ENCODE data around the gene ZSCAN16.
"Not testable (repeated sequence)": the region's sequence is repeated elsewhere in the genome, so short reads cannot be mapped to it uniquely, and the experiment has no call there.

The ZSCAN16 gene

GRCh38 chr6:28089054-28089453 is 35.4 kb upstream of the ZSCAN16 start:
- no peaks in the 10 kb centered on the region for H3K27me3 ChIP-seq (ENCODE audit: insufficient read depth, poor library complexity, severe bottlenecking)
- H3K27ac ChIP-seq (replicated peaks): no peak overlapping the region
- TF ChIP-seq SPI1 (IDR thresholded peaks at IDR 0.05; ENCODE audit: borderline replicate concordance, low read depth) (no peak), CTCF (IDR thresholded peaks at IDR 0.05; ENCODE audit: insufficient read depth, low read length) (no peak), GABPA (IDR thresholded peaks at IDR 0.05; ENCODE audit: low read depth) (no peak), REST (IDR thresholded peaks at IDR 0.05; ENCODE audit: insufficient replicate concordance, low read depth) (no peak), POLR2AphosphoS5 (IDR thresholded peaks at IDR 0.05; ENCODE audit: low read depth) (no peak)
- H3K4me3 ChIP-seq (replicated peaks; ENCODE audit: insufficient read depth, low read length): no peak overlapping the region
- DNase-seq (ENCODE audit: low read depth in 1 of 2, low spot score in 1 of 2): no peak

- no peak overlapping the region for H3K4me3 ChIP-seq (replicated peaks; ENCODE audit: insufficient read depth, low read length)
- TF ChIP-seq CTCF (IDR thresholded peaks at IDR 0.05; ENCODE audit: insufficient read depth, low read length) (no peak), SPI1 (IDR thresholded peaks at IDR 0.05; ENCODE audit: borderline replicate concordance, low read depth) (no peak), REST (IDR thresholded peaks at IDR 0.05; ENCODE audit: insufficient replicate concordance, low read depth) (no peak), POLR2AphosphoS5 (IDR thresholded peaks at IDR 0.05; ENCODE audit: low read depth) (no peak), GABPA (IDR thresholded peaks at IDR 0.05; ENCODE audit: low read depth) (no peak)
- no peaks in the 10 kb centered on the region for H3K27me3 ChIP-seq (ENCODE audit: insufficient read depth, poor library complexity, severe bottlenecking)
- H3K27ac ChIP-seq (replicated peaks): no peak overlapping the region
- no peak for DNase-seq (ENCODE audit: low read depth in 1 of 2, low spot score in 1 of 2)
These were observed 33.4 kb upstream of the ZSCAN16 start for GRCh38 chr6:28090917-28091586.

- not testable (repeated sequence) for H3K27ac ChIP-seq (replicated peaks); H3K4me3 ChIP-seq (replicated peaks; ENCODE audit: insufficient read depth, low read length); DNase-seq (ENCODE audit: low read depth in 1 of 2, low spot score in 1 of 2); H3K27me3 ChIP-seq (ENCODE audit: insufficient read depth, poor library complexity, severe bottlenecking)
These were observed 22.2 kb upstream of the ZSCAN16 start for GRCh38 chr6:28102222-28102621.

GRCh38 chr6:28102699-28103098 is 21.7 kb upstream of the ZSCAN16 start:
- not testable (repeated sequence) for H3K27me3 ChIP-seq (ENCODE audit: insufficient read depth, poor library complexity, severe bottlenecking); H3K27ac ChIP-seq (replicated peaks); DNase-seq (ENCODE audit: low read depth in 1 of 2, low spot score in 1 of 2); H3K4me3 ChIP-seq (replicated peaks; ENCODE audit: insufficient read depth, low read length)
